Neural cell (in vitro differentiated cells): ENCODE data around the gene ZBTB46. TPM values are rescaled to one million over a fixed set of nuclear protein-coding genes. Genes with fewer than 3 reads are reported as not detected.

Experiments
- H2AFZ ChIP-seq: fragments of 200-600, 300-800 bp; sonication (generic), shearing (Covaris generic); 2 replicates; pipeline ENCODE4 v1.6.0; 2014; ENCODE audit warnings: low read depth, mild to moderate bottlenecking, antibody characterized with exemption, low read length, moderate library complexity
- H3F3A ChIP-seq: fragments of 200-600 bp; shearing (Covaris generic); 2 replicates; pipeline ENCODE4 v1.6.1; 2016; ENCODE audit warnings: mild to moderate bottlenecking, moderate library complexity, mixed read lengths, antibody characterized with exemption, low read length; ENCODE audit not compliant: insufficient read depth, poor library complexity, severe bottlenecking
- H3K27ac ChIP-seq: fragments of 200-600, 300-800 bp; sonication (generic), shearing (Covaris generic); 2 replicates; pipeline ENCODE4 v1.5.1; 2014; ENCODE audit warnings: mild to moderate bottlenecking, low read length, moderate library complexity
- H3K27me3 ChIP-seq: fragments of 300-800, 200-600 bp; sonication (generic), shearing (Covaris generic); 2 replicates; pipeline ENCODE4 v1.6.0; 2014; ENCODE audit warnings: mild to moderate bottlenecking, low read depth, low read length, moderate library complexity; ENCODE audit not compliant: insufficient read depth
- H3K36me3 ChIP-seq: fragments of 300-800, 200-600 bp; sonication (generic), shearing (Covaris generic); 2 replicates; pipeline ENCODE4 v1.5.1; 2014; ENCODE audit warnings: mild to moderate bottlenecking, antibody characterized with exemption, low read length, moderate library complexity; ENCODE audit not compliant: insufficient read depth
- H3K4me2 ChIP-seq: fragments of 300-800, 200-600 bp; sonication (generic), shearing (Covaris generic); 2 replicates; pipeline ENCODE4 v1.6.0; 2014; ENCODE audit warnings: mild to moderate bottlenecking, low read length
- H3K4me3 ChIP-seq: fragments of 300-800, 200-600 bp; sonication (generic), shearing (Covaris generic); 2 replicates; pipeline ENCODE4 v1.5.1; 2014; ENCODE audit warnings: mild to moderate bottlenecking, low read length, moderate library complexity
- H3K79me2 ChIP-seq: fragments of 200-600 bp; shearing (Covaris generic); replicated peaks from 2 replicates; pipeline ENCODE4 v1.6.0; 2014; ENCODE audit warnings: mild to moderate bottlenecking, low read length, moderate library complexity; ENCODE audit not compliant: insufficient read depth
- H3K9ac ChIP-seq: fragments of 300-800, 200-600 bp; sonication (generic), shearing (Covaris generic); 2 replicates; pipeline ENCODE4 v1.6.1; 2016; ENCODE audit warnings: mild to moderate bottlenecking, low read length, mixed read lengths
- H3K9me2 ChIP-seq: fragments of 200-600 bp; shearing (Covaris generic); 2 replicates; pipeline ENCODE4 v1.6.1; 2016; ENCODE audit warnings: mild to moderate bottlenecking, low read length, mixed read lengths; ENCODE audit not compliant: insufficient read depth
- H3K9me3 ChIP-seq: fragments of 200-600, 300-800 bp; sonication (generic), shearing (Covaris generic); 2 replicates; pipeline ENCODE4 v1.6.1; 2016; ENCODE audit warnings: mild to moderate bottlenecking, mixed run types, low read length, moderate library complexity, mixed read lengths
- H4K20me1 ChIP-seq: fragments of 200-600 bp; shearing (Covaris generic); 2 replicates; pipeline ENCODE4 v1.6.1; 2016; ENCODE audit warnings: mild to moderate bottlenecking, mixed run types; ENCODE audit not compliant: insufficient read depth
- CTCF ChIP-seq: fragments of 450-650 bp; IDR thresholded peaks from 2 replicates; pipeline ENCODE4 v1.5.1; 2014; ENCODE audit warnings: antibody characterized with exemption, mild to moderate bottlenecking, moderate library complexity; ENCODE audit not compliant: poor library complexity, severe bottlenecking
- EP300 ChIP-seq: fragments of 450-650 bp; conservative IDR thresholded peaks from 2 replicates; pipeline ENCODE4 v1.6.1; 2014; ENCODE audit warnings: antibody characterized with exemption, mild to moderate bottlenecking, moderate library complexity; ENCODE audit not compliant: poor library complexity, severe bottlenecking
- EZH2 ChIP-seq: fragments of 200-600, 300-800 bp; shearing (Covaris generic), sonication (generic); IDR thresholded peaks from 2 replicates; pipeline ENCODE4 v1.6.1; 2014; ENCODE audit warnings: antibody characterized with exemption, low read length, borderline replicate concordance, mild to moderate bottlenecking; ENCODE audit not compliant: insufficient read depth, poor library complexity, severe bottlenecking
- MXI1 ChIP-seq: fragments of 450-650 bp; conservative IDR thresholded peaks from 2 replicates; pipeline ENCODE4 v1.6.1; 2014; ENCODE audit warnings: antibody characterized with exemption, mild to moderate bottlenecking; ENCODE audit not compliant: poor library complexity, severe bottlenecking
- POLR2AphosphoS5 ChIP-seq: IDR thresholded peaks from 2 replicates; pipeline ENCODE4 v1.6.1; 2012
- RAD21 ChIP-seq: fragments of 450-650 bp; conservative IDR thresholded peaks from 2 replicates; pipeline ENCODE4 v1.6.1; 2014; ENCODE audit warnings: antibody characterized with exemption, mild to moderate bottlenecking, moderate library complexity
- REST ChIP-seq: IDR thresholded peaks from 2 replicates; pipeline ENCODE4 v1.6.1; 2012; ENCODE audit warnings: borderline replicate concordance
- SMC3 ChIP-seq: fragments of 450-650 bp; conservative IDR thresholded peaks from 2 replicates; pipeline ENCODE4 v1.6.1; 2014; ENCODE audit warnings: antibody characterized with exemption, mild to moderate bottlenecking, moderate library complexity; ENCODE audit not compliant: poor library complexity
- TAF1 ChIP-seq: IDR thresholded peaks from 2 replicates; pipeline ENCODE4 v1.6.1; 2012; ENCODE audit warnings: low read depth
- polyA plus RNA-seq: library from polyadenylated mRNA; depleted of rRNA; stranded (reverse); fragments of >200 nt; gene quantifications from 2 replicates; pipeline ENCODE4 v1.2.3, GENCODE V29; 2014

The ZBTB46 gene
- polyA plus RNA-seq, 1 donor from 2014 or later = 15.0 TPM

- no peak overlapping the region for H2AFZ ChIP-seq
- H3K27ac ChIP-seq = no peak overlapping the region
- no peaks in the 10 kb centered on the region for H3K36me3 ChIP-seq
- H3K27me3 ChIP-seq = no peaks in the 10 kb centered on the region
- TF ChIP-seq EZH2 (no peak), MXI1 (no peak), SMC3 (no peak), CTCF (no peak), TAF1 (no peak), EP300 (no peak), POLR2AphosphoS5 (no peak), REST (no peak), RAD21 (no peak)
- no peaks in the 10 kb centered on the region for H3K9me3 ChIP-seq
- H3K9ac ChIP-seq = no peak overlapping the region
- no peaks in the 10 kb centered on the region for H3K9me2 ChIP-seq
- no peak overlapping the region for H3K4me2 ChIP-seq
- no peak overlapping the region for H3K4me3 ChIP-seq
- peaks cover 5% of the 10 kb centered on the region for H3F3A ChIP-seq
- H4K20me1 ChIP-seq = no peaks in the 10 kb centered on the region
- H3K79me2 ChIP-seq = peaks cover 68% of the 10 kb centered on the region
Measured at GRCh38 chr20:63825331-63826118, 5.5 kb downstream of the ZBTB46 start.

- Histone ChIP-seq H3K79me2 (peaks cover 60% of the 10 kb centered on the region), H3F3A (no peaks in the 10 kb centered on the region), H4K20me1 (no peaks in the 10 kb centered on the region), H3K4me3 (no peak overlapping the region), H2AFZ (no peak overlapping the region), H3K9me2 (no peaks in the 10 kb centered on the region), H3K36me3 (no peaks in the 10 kb centered on the region), H3K4me2 (no peak overlapping the region), H3K27ac (no peak overlapping the region), H3K27me3 (no peaks in the 10 kb centered on the region), H3K9me3 (no peaks in the 10 kb centered on the region), H3K9ac (no peak overlapping the region)
- no peak for TF ChIP-seq SMC3
- TF ChIP-seq CTCF = no peak
- TF ChIP-seq TAF1 = no peak
- TF ChIP-seq EZH2 = no peak
- TF ChIP-seq POLR2AphosphoS5 = no peak
- no peak for TF ChIP-seq MXI1
- no peak for TF ChIP-seq EP300
Measured at GRCh38 chr20:63823691-63824311, 7.3 kb downstream of the ZBTB46 start.
